SK-N-SH (cell line): ENCODE data around the gene PCYT2. TPM values are rescaled to one million over a fixed set of nuclear protein-coding genes. Genes with fewer than 3 reads are reported as not detected.

Experiments
- CTCF ChIA-PET: fragments of 300-600, 350-600 bp; formaldehyde crosslinking; extraction: SDS; loops from one replicate; lab custom pipeline; 2021; lab: Yijun Ruan, JAX
- POLR2A ChIA-PET: fragments of 350-600 bp; sonication (Branson Sonifier 250); formaldehyde crosslinking; extraction: SDS; loops from one replicate; lab custom pipeline; 2020; ENCODE audit warnings: antibody characterized with exemption, inconsistent platforms; lab: Yijun Ruan, JAX
- DNase-seq: peaks from one replicate; pipeline ENCODE4 v3.0.0; 2012
- H2AFZ ChIP-seq: fragments of 200-600 bp; sonication (generic); 2 replicates; pipeline ENCODE4 v1.8.1; 2016; ENCODE audit warnings: antibody characterized with exemption, mild to moderate bottlenecking, low read depth
- H3F3A ChIP-seq: fragments of 200-600 bp; sonication (generic); replicated peaks from 2 replicates; pipeline ENCODE3; 2016; ENCODE audit warnings: antibody characterized with exemption, mild to moderate bottlenecking; ENCODE audit not compliant: insufficient read depth
- H3K27ac ChIP-seq, 2 experiments: fragments of 200-500 bp in 1 of 2; fragments of 200-600 bp in 1 of 2; sonication (Bioruptor generic) in 1 of 2; sonication (generic), shearing (Covaris generic) in 1 of 2; 2 replicates each; pipeline versions ENCODE4 v1.5.1 to v1.6.1; 2014 to 2016; ENCODE audit warnings: low read depth in 2 of 2, inconsistent platforms in 1 of 2, low read length in 1 of 2, mild to moderate bottlenecking in 1 of 2, mixed read lengths in 1 of 2
- H3K27me3 ChIP-seq: fragments of 200-600 bp; sonication (generic), shearing (Covaris generic); 2 replicates; pipeline ENCODE4 v1.6.1; 2016; ENCODE audit warnings: mixed run types; ENCODE audit not compliant: insufficient read depth
- H3K36me3 ChIP-seq, 2 experiments: fragments of 200-500 bp in 1 of 2; fragments of 200-600 bp in 1 of 2; sonication (Bioruptor generic) in 1 of 2; sonication (generic) in 1 of 2; replicated peaks in 1 of 2; 2 replicates each; pipeline versions ENCODE3 to v1.5.1; 2014 to 2016; ENCODE audit warnings: low read length in 1 of 2, mild to moderate bottlenecking in 1 of 2; ENCODE audit not compliant: insufficient read depth in 2 of 2, control insufficient read depth in 1 of 2
- H3K4me1 ChIP-seq, 2 experiments: fragments of 200-500 bp in 1 of 2; fragments of 200-600 bp in 1 of 2; sonication (Bioruptor generic) in 1 of 2; sonication (generic), shearing (Covaris generic) in 1 of 2; 2 replicates each; pipeline versions ENCODE4 v1.5.1 to v1.6.1; 2014 to 2016; ENCODE audit warnings: low read depth in 1 of 2, low read length in 1 of 2, mixed run types in 1 of 2; ENCODE audit not compliant: insufficient read depth in 2 of 2, control insufficient read depth in 1 of 2
- H3K4me2 ChIP-seq: fragments of 200-600 bp; sonication (generic), shearing (Covaris generic); 2 replicates; pipeline ENCODE4 v1.6.1; 2017; ENCODE audit warnings: mixed run types
- H3K4me3 ChIP-seq, 2 experiments: fragments of 200-500 bp in 1 of 2; fragments of 200-600 bp in 1 of 2; sonication (Bioruptor generic) in 1 of 2; sonication (generic), shearing (Covaris generic) in 1 of 2; 2 replicates each; pipeline versions ENCODE4 v1.5.1 to v1.8.1; 2014 to 2016; ENCODE audit warnings: low read depth in 2 of 2, inconsistent platforms in 1 of 2, low read length in 1 of 2, mild to moderate bottlenecking in 1 of 2, mixed read lengths in 1 of 2, moderate library complexity in 1 of 2
- H3K79me2 ChIP-seq: fragments of 200-600 bp; sonication (generic); 2 replicates; pipeline ENCODE4 v1.8.1; 2017; ENCODE audit warnings: mild to moderate bottlenecking; ENCODE audit not compliant: insufficient read depth
- H3K9ac ChIP-seq: fragments of 200-600 bp; sonication (generic); 2 replicates; pipeline ENCODE4 v1.6.1; 2017; ENCODE audit warnings: mixed run types
- H3K9me2 ChIP-seq: fragments of 200-600 bp; sonication (generic); 2 replicates; pipeline ENCODE4 v1.6.1; 2017; ENCODE audit warnings: mixed run types
- H3K9me3 ChIP-seq: fragments of 200-600 bp; sonication (generic); 2 replicates; pipeline ENCODE4 v1.6.1; 2017; ENCODE audit warnings: mixed run types, mild to moderate bottlenecking, moderate library complexity
- H4K20me1 ChIP-seq: fragments of 200-600 bp; sonication (generic); 2 replicates; pipeline ENCODE4 v1.6.1; 2017; ENCODE audit warnings: mild to moderate bottlenecking, mixed run types; ENCODE audit not compliant: insufficient read depth
- CHD2 ChIP-seq: fragments of 150-350 bp; IDR thresholded peaks from 2 replicates; pipeline ENCODE4 v1.6.1; 2018; ENCODE audit warnings: low read length; ENCODE audit not compliant: partially characterized antibody
- ELF1 ChIP-seq: IDR thresholded peaks from 2 replicates; pipeline ENCODE4 v1.4.0; 2012
- EZH2phosphoT487 ChIP-seq: fragments of 200-600 bp; sonication (generic); IDR thresholded peaks from 2 replicates; pipeline ENCODE4 v1.6.1; 2017; ENCODE audit warnings: low read depth, mixed run types, mild to moderate bottlenecking, antibody characterized with exemption, moderate library complexity, borderline replicate concordance
- FOXJ3 ChIP-seq: sonication (generic); formaldehyde crosslinking; IDR thresholded peaks from 2 replicates; pipeline ENCODE4 v1.5.1; 2020; ENCODE audit warnings: mild to moderate bottlenecking, missing genetic modification reagents
- GABPA ChIP-seq: IDR thresholded peaks from 2 replicates; pipeline ENCODE4 v1.4.0; 2012; ENCODE audit warnings: low read depth, mild to moderate bottlenecking
- MEF2A ChIP-seq: IDR thresholded peaks from 2 replicates; pipeline ENCODE4 v1.4.0; 2012; ENCODE audit warnings: low read depth, borderline replicate concordance
- MXI1 ChIP-seq: IDR thresholded peaks from 2 replicates; pipeline ENCODE4 v1.6.1; 2012; ENCODE audit warnings: mild to moderate bottlenecking, low read depth, low read length, improper control_type of control experiment
- NFIC ChIP-seq: IDR thresholded peaks from 2 replicates; pipeline ENCODE4 v1.4.0; 2012; ENCODE audit warnings: borderline replicate concordance
- NRF1 ChIP-seq: IDR thresholded peaks from 2 replicates; pipeline ENCODE4 v1.6.1; 2012; ENCODE audit warnings: low read depth, mild to moderate bottlenecking, low read length
- POLR2AphosphoS5 ChIP-seq: IDR thresholded peaks from 2 replicates; pipeline ENCODE4 v1.6.1; 2012; ENCODE audit warnings: low read depth, low read length
- RCOR1 ChIP-seq: fragments of 150-350 bp; IDR thresholded peaks from 2 replicates; pipeline ENCODE4 v1.6.1; 2017; ENCODE audit warnings: antibody characterized with exemption, low read length
- RXRA ChIP-seq: IDR thresholded peaks from 2 replicates; pipeline ENCODE4 v1.4.0; 2012; ENCODE audit warnings: low read depth, mild to moderate bottlenecking, borderline replicate concordance
- SIN3A ChIP-seq: IDR thresholded peaks from 2 replicates; pipeline ENCODE4 v1.6.1; 2012; ENCODE audit warnings: low read depth, mild to moderate bottlenecking, low read length, moderate library complexity, borderline replicate concordance
- SMC3 ChIP-seq: IDR thresholded peaks from 2 replicates; pipeline ENCODE4 v1.6.1; 2012; ENCODE audit warnings: low read depth, low read length, improper control_type of control experiment
- YY1 ChIP-seq: IDR thresholded peaks from 2 replicates; pipeline ENCODE4 v1.4.0; 2012; ENCODE audit warnings: low read depth, mild to moderate bottlenecking
- WGBS: methylation state at CpG from one replicate; pipeline ENCODE4 v1.1.6; 2017; ENCODE audit warnings: low lambda C conversion rate; 5-methylcytosine and 5-hydroxymethylcytosine counted together
- polyA plus RNA-seq, 3 experiments: library from polyadenylated mRNA; depleted of rRNA; stranded (reverse); fragments of >200 nt; gene quantifications; 2 replicates each; pipeline ENCODE4 v1.2.3, GENCODE V29; 2012
- TF ChIP-seq, protein P1 (sequence below): fragments of 150-350 bp; IDR thresholded peaks from 2 replicates; pipeline ENCODE4 v1.6.1; 2017; ENCODE audit warnings: antibody characterized with exemption, low read length, low read depth, borderline replicate concordance
- TF ChIP-seq, protein P2 (sequence below): IDR thresholded peaks from 2 replicates; pipeline ENCODE4; 2012
- TF ChIP-seq, protein P3 (sequence below): fragments of 200-600 bp; sonication (generic); IDR thresholded peaks from 2 replicates; pipeline ENCODE4 v1.6.1; 2017; ENCODE audit warnings: antibody characterized with exemption, mild to moderate bottlenecking, moderate library complexity
- TF ChIP-seq, protein P4 (sequence below): IDR thresholded peaks from 2 replicates; pipeline ENCODE4 v1.4.0; 2012; ENCODE audit warnings: low read depth

Gene PCYT2
- polyA plus RNA-seq, 1 of the 3 experiments (the other 2 are of a cell fraction): 46.2 TPM

DNA sequence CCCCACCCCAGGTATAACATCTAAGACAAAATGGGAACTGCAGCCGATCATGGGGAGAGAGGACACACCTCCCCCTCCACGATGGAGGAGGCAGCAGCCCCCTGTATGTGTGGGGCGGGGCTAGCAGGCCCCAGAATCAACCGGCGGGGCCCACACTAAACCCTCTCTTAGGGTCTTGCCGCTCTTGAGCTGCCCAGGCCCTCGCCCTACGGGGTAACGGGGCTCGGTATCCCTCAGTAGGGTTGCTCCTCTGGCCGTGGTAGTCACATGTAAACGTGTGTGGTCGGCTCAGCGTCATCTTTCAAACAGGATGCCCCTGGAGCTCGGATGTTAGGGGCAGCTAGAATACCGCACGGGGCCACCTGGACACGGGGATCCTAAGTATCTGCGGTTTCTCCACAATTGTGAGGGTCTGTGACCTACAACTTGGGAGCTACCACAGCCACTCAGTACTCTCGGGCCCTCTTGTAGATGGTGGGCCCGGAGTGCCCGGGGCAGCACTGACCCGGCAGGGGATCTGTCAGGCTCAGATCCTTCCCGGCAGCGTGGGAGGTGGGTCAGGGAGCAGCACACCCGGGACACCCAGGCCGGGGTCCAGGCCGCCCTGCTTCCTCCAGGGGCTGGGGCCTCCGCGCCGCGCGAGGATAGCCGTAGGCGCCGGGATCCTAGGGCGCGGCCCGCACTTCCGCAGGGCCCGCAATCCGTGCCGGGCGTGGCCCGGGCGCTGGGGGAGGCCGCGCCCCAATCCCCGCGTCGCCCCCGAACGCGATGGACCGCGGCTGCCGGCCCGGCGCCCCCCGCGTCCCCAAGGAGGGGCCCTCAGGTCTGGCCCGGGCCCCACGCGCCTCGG is 40.8 kb downstream of the PCYT2 start:
- TF ChIP-seq, protein P1, sequence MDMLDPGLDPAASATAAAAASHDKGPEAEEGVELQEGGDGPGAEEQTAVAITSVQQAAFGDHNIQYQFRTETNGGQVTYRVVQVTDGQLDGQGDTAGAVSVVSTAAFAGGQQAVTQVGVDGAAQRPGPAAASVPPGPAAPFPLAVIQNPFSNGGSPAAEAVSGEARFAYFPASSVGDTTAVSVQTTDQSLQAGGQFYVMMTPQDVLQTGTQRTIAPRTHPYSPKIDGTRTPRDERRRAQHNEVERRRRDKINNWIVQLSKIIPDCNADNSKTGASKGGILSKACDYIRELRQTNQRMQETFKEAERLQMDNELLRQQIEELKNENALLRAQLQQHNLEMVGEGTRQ: no peak
- TF ChIP-seq, protein P2, sequence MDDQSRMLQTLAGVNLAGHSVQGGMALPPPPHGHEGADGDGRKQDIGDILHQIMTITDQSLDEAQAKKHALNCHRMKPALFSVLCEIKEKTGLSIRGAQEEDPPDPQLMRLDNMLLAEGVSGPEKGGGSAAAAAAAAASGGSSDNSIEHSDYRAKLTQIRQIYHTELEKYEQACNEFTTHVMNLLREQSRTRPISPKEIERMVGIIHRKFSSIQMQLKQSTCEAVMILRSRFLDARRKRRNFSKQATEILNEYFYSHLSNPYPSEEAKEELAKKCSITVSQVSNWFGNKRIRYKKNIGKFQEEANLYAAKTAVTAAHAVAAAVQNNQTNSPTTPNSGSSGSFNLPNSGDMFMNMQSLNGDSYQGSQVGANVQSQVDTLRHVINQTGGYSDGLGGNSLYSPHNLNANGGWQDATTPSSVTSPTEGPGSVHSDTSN: peak; percentile 2
- TF ChIP-seq YY1 (peak; percentile 40; the same call in 1 of the 2 replicates), MEF2A (no peak), ELF1 (peak; percentile 25; the same call in 1 of the 2 replicates), NFIC (no peak), FOXJ3 (CRISPR knock-in tag) (0 out of 2 replicates have a peak, but pooled peaks have one; percentile 14), GABPA (0 out of 2 replicates have a peak, but pooled peaks have one; percentile 12), RCOR1 (no peak), CHD2 (no peak), RXRA (no peak), SIN3A (peak; percentile 10; the same call in 1 of the 2 replicates), POLR2AphosphoS5 (peak; percentile 34; the same call in 1 of the 2 replicates), MXI1 (peak; percentile 75), SMC3 (no peak), EZH2phosphoT487 (no peak), NRF1 (no peak)
- TF ChIP-seq, protein P3, sequence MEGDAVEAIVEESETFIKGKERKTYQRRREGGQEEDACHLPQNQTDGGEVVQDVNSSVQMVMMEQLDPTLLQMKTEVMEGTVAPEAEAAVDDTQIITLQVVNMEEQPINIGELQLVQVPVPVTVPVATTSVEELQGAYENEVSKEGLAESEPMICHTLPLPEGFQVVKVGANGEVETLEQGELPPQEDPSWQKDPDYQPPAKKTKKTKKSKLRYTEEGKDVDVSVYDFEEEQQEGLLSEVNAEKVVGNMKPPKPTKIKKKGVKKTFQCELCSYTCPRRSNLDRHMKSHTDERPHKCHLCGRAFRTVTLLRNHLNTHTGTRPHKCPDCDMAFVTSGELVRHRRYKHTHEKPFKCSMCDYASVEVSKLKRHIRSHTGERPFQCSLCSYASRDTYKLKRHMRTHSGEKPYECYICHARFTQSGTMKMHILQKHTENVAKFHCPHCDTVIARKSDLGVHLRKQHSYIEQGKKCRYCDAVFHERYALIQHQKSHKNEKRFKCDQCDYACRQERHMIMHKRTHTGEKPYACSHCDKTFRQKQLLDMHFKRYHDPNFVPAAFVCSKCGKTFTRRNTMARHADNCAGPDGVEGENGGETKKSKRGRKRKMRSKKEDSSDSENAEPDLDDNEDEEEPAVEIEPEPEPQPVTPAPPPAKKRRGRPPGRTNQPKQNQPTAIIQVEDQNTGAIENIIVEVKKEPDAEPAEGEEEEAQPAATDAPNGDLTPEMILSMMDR: no peak
- TF ChIP-seq, protein P4, sequence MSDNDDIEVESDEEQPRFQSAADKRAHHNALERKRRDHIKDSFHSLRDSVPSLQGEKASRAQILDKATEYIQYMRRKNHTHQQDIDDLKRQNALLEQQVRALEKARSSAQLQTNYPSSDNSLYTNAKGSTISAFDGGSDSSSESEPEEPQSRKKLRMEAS: peak; percentile 49
- under 1% methylated on average over 21 of the region's 65 CpGs for WGBS
- Histone ChIP-seq H3F3A (peaks cover 79% of the 10 kb centered on the region), H3K4me2 (peak overlapping the region; percentile 99), H3K27ac (peak overlapping the region; percentile 86 to 95), H3K9ac (peak overlapping the region; percentile 98), H3K27me3 (no peaks in the 10 kb centered on the region), H3K36me3 (peaks cover 26 to 29% of the 10 kb centered on the region in 2 experiments), H3K9me3 (no peaks in the 10 kb centered on the region), H3K4me1 (peaks cover 24 to 51% of the 10 kb centered on the region in 2 experiments; a peak in 3 of 4 replicates), H3K79me2 (peaks cover 56% of the 10 kb centered on the region), H2AFZ (no peak overlapping the region), H3K4me3 (peak overlapping the region; percentile 83 to 97), H3K9me2 (no peaks in the 10 kb centered on the region), H4K20me1 (peaks cover 40% of the 10 kb centered on the region)
- peak; percentile 74 for DNase-seq
- POLR2A ChIA-PET: interaction anchor here (0.6 to 2.5 kb wide), 14 partner anchors 9 to 363 kb away, joined by 3 to 16 read pairs (median 3); partner anchors contain the start of genes ALYREF, ANAPC11, ARL16 and HGS
- CTCF ChIA-PET: interaction anchor here (0.8 to 6.9 kb wide), 45 partner anchors 9 to 229 kb away, joined by 3 to 54 read pairs (median 8); partner anchors contain the start of genes ALYREF, ANAPC11, CENPX and DCXR
